ENCODE data around the gene SPINK9. TPM values are rescaled to one million over a fixed set of nuclear protein-coding genes. Genes with fewer than 3 reads are reported as not detected.

Gene SPINK9
- total RNA-seq, 1 experiment from 2014 or later: not detected

DNA sequence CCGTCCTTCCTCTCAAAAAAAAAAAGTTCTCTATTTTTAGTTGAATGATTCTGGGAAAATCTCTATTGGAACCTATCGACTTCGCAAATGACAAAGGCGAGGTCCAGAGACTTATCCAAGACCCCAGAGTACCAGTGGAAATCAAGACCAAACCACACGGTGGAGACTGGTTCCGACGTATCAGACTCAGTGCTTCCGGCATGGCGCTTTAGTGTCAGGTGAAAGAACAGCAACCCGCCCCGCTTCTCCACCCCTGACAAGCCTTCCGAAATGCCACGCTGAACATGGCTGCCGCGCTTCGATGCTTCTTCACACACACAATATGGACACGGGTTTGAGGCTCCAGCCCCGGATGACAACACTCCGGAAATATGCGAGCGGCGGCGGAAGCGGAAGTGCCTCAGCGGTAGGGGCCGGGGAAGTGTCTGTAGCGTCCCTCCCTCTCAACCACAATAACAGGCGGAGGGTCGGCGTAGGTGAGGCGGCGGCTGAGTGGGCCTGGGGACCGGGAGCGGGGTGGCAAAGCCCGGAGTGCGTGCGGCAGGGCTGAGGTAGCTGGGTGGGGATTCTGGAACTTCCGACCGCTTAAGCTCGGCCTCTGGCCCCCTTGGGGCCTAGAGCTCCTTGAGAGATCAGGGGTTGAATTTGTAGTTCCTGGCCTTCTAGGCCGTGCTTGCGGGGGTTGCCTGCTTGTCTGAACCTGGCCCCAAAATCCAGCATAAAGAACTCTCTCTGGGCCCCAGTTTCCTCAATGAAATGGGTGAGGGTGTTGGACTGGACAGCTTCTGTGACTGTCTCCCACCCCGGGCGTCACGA, 48.4 kb downstream of the SPINK9 start, which contains the start of gene FBXO38 (continued):
- TF ChIP-seq MYBL2 (CRISPR knock-in tag; IDR thresholded peaks at IDR 0.05) (0 out of 2 replicates have a peak, but pooled peaks have one; percentile 28), SOX15 (CRISPR knock-in tag; IDR thresholded peaks at IDR 0.05) (no peak), CREM (CRISPR knock-in tag; IDR thresholded peaks at IDR 0.05) (no peak; the same call in 1 of the 2 replicates), NFYB (CRISPR knock-in tag; conservative IDR thresholded peaks at IDR 0.05; ENCODE audit: low read depth) (no peak), JAZF1 (CRISPR knock-in tag; IDR thresholded peaks at IDR 0.05) (no peak), EMX1 (CRISPR knock-in tag; IDR thresholded peaks at IDR 0.05) (no peak), SMAD3 (CRISPR knock-in tag; IDR thresholded peaks at IDR 0.05; ENCODE audit: borderline replicate concordance) (no peak), ATF1 (CRISPR knock-in tag; IDR thresholded peaks at IDR 0.05) (no peak), ZNF416 (CRISPR knock-in tag; IDR thresholded peaks at IDR 0.05) (no peak), NR3C1 (CRISPR knock-in tag; conservative IDR thresholded peaks at IDR 0.05; ENCODE audit: low read depth) (no peak), MXD4 (CRISPR knock-in tag; IDR thresholded peaks at IDR 0.05; ENCODE audit: borderline replicate concordance) (no peak), NR1H2 (CRISPR knock-in tag; IDR thresholded peaks at IDR 0.05) (no peak), RORB (CRISPR knock-in tag; IDR thresholded peaks at IDR 0.05) (no peak), NFE2L1 (CRISPR knock-in tag; IDR thresholded peaks at IDR 0.05) (no peak), ZNF317 (CRISPR knock-in tag; IDR thresholded peaks at IDR 0.05; ENCODE audit: borderline replicate concordance, low read depth) (no peak), IRF2 (CRISPR knock-in tag; IDR thresholded peaks at IDR 0.05; ENCODE audit: borderline replicate concordance, low read depth) (no peak), GRHL2 (CRISPR knock-in tag; IDR thresholded peaks at IDR 0.05; ENCODE audit: insufficient replicate concordance, severe bottlenecking) (no peak), ZBTB21 (CRISPR knock-in tag; IDR thresholded peaks at IDR 0.05; ENCODE audit: borderline replicate concordance) (no peak; the same call in 1 of the 2 replicates), KAT7 (CRISPR knock-in tag; IDR thresholded peaks at IDR 0.05; ENCODE audit: borderline replicate concordance) (no peak)
- TF ChIP-seq, protein P1, sequence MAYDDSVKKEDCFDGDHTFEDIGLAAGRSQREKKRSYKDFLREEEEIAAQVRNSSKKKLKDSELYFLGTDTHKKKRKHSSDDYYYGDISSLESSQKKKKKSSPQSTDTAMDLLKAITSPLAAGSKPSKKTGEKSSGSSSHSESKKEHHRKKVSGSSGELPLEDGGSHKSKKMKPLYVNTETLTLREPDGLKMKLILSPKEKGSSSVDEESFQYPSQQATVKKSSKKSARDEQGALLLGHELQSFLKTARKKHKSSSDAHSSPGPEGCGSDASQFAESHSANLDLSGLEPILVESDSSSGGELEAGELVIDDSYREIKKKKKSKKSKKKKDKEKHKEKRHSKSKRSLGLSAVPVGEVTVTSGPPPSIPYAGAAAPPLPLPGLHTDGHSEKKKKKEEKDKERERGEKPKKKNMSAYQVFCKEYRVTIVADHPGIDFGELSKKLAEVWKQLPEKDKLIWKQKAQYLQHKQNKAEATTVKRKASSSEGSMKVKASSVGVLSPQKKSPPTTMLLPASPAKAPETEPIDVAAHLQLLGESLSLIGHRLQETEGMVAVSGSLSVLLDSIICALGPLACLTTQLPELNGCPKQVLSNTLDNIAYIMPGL (CRISPR knock-in tag; IDR thresholded peaks at IDR 0.05): no peak
- TF ChIP-seq, protein P2, sequence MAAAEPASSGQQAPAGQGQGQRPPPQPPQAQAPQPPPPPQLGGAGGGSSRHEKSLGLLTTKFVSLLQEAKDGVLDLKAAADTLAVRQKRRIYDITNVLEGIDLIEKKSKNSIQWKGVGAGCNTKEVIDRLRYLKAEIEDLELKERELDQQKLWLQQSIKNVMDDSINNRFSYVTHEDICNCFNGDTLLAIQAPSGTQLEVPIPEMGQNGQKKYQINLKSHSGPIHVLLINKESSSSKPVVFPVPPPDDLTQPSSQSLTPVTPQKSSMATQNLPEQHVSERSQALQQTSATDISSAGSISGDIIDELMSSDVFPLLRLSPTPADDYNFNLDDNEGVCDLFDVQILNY (CRISPR knock-in tag; IDR thresholded peaks at IDR 0.05): no peak
- TF ChIP-seq, protein P3, sequence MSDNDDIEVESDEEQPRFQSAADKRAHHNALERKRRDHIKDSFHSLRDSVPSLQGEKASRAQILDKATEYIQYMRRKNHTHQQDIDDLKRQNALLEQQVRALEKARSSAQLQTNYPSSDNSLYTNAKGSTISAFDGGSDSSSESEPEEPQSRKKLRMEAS (CRISPR knock-in tag; IDR thresholded peaks at IDR 0.05): peak; percentile 44; the same call in 1 of the 2 replicates
- TF ChIP-seq, protein P4, sequence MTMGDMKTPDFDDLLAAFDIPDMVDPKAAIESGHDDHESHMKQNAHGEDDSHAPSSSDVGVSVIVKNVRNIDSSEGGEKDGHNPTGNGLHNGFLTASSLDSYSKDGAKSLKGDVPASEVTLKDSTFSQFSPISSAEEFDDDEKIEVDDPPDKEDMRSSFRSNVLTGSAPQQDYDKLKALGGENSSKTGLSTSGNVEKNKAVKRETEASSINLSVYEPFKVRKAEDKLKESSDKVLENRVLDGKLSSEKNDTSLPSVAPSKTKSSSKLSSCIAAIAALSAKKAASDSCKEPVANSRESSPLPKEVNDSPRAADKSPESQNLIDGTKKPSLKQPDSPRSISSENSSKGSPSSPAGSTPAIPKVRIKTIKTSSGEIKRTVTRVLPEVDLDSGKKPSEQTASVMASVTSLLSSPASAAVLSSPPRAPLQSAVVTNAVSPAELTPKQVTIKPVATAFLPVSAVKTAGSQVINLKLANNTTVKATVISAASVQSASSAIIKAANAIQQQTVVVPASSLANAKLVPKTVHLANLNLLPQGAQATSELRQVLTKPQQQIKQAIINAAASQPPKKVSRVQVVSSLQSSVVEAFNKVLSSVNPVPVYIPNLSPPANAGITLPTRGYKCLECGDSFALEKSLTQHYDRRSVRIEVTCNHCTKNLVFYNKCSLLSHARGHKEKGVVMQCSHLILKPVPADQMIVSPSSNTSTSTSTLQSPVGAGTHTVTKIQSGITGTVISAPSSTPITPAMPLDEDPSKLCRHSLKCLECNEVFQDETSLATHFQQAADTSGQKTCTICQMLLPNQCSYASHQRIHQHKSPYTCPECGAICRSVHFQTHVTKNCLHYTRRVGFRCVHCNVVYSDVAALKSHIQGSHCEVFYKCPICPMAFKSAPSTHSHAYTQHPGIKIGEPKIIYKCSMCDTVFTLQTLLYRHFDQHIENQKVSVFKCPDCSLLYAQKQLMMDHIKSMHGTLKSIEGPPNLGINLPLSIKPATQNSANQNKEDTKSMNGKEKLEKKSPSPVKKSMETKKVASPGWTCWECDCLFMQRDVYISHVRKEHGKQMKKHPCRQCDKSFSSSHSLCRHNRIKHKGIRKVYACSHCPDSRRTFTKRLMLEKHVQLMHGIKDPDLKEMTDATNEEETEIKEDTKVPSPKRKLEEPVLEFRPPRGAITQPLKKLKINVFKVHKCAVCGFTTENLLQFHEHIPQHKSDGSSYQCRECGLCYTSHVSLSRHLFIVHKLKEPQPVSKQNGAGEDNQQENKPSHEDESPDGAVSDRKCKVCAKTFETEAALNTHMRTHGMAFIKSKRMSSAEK (CRISPR knock-in tag; IDR thresholded peaks at IDR 0.05; ENCODE audit: borderline replicate concordance): no peak
- TF ChIP-seq, protein P5, sequence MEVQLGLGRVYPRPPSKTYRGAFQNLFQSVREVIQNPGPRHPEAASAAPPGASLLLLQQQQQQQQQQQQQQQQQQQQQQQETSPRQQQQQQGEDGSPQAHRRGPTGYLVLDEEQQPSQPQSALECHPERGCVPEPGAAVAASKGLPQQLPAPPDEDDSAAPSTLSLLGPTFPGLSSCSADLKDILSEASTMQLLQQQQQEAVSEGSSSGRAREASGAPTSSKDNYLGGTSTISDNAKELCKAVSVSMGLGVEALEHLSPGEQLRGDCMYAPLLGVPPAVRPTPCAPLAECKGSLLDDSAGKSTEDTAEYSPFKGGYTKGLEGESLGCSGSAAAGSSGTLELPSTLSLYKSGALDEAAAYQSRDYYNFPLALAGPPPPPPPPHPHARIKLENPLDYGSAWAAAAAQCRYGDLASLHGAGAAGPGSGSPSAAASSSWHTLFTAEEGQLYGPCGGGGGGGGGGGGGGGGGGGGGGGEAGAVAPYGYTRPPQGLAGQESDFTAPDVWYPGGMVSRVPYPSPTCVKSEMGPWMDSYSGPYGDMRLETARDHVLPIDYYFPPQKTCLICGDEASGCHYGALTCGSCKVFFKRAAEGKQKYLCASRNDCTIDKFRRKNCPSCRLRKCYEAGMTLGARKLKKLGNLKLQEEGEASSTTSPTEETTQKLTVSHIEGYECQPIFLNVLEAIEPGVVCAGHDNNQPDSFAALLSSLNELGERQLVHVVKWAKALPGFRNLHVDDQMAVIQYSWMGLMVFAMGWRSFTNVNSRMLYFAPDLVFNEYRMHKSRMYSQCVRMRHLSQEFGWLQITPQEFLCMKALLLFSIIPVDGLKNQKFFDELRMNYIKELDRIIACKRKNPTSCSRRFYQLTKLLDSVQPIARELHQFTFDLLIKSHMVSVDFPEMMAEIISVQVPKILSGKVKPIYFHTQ (CRISPR knock-in tag; IDR thresholded peaks at IDR 0.05): no peak
- TF ChIP-seq, protein P6, sequence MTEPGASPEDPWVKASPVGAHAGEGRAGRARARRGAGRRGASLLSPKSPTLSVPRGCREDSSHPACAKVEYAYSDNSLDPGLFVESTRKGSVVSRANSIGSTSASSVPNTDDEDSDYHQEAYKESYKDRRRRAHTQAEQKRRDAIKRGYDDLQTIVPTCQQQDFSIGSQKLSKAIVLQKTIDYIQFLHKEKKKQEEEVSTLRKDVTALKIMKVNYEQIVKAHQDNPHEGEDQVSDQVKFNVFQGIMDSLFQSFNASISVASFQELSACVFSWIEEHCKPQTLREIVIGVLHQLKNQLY (CRISPR knock-in tag; IDR thresholded peaks at IDR 0.05): no peak
- TF ChIP-seq, protein P7, sequence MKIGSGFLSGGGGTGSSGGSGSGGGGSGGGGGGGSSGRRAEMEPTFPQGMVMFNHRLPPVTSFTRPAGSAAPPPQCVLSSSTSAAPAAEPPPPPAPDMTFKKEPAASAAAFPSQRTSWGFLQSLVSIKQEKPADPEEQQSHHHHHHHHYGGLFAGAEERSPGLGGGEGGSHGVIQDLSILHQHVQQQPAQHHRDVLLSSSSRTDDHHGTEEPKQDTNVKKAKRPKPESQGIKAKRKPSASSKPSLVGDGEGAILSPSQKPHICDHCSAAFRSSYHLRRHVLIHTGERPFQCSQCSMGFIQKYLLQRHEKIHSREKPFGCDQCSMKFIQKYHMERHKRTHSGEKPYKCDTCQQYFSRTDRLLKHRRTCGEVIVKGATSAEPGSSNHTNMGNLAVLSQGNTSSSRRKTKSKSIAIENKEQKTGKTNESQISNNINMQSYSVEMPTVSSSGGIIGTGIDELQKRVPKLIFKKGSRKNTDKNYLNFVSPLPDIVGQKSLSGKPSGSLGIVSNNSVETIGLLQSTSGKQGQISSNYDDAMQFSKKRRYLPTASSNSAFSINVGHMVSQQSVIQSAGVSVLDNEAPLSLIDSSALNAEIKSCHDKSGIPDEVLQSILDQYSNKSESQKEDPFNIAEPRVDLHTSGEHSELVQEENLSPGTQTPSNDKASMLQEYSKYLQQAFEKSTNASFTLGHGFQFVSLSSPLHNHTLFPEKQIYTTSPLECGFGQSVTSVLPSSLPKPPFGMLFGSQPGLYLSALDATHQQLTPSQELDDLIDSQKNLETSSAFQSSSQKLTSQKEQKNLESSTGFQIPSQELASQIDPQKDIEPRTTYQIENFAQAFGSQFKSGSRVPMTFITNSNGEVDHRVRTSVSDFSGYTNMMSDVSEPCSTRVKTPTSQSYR (CRISPR knock-in tag; IDR thresholded peaks at IDR 0.05): no peak
